Measurements from ENCODE around the gene MSX2.

MSX2 gene

GRCh38 chr5:174698156-174698555 lies 26.2 kb upstream of the MSX2 start:
- TF ChIP-seq CTCF (IDR thresholded peaks at IDR 0.05; ENCODE audit: control extremely low read depth, extremely low read depth, low read depth, missing control alignments), result no peak
- DNase-seq (ENCODE audit: extremely low spot score), result no peak
- ChIA-PET POLR2A (no interaction called here), CTCF (no interaction called here)

- no peak for DNase-seq (ENCODE audit: extremely low spot score)
- CTCF ChIA-PET, result no interaction called here
- POLR2A ChIA-PET, result no interaction called here
- TF ChIP-seq CTCF (IDR thresholded peaks at IDR 0.05; ENCODE audit: control extremely low read depth, extremely low read depth, low read depth, missing control alignments), result no peak
Measured at GRCh38 chr5:174699131-174699530, 25.3 kb upstream of the MSX2 start.

- no peak for DNase-seq (ENCODE audit: extremely low spot score)
- TF ChIP-seq CTCF (IDR thresholded peaks at IDR 0.05; ENCODE audit: control extremely low read depth, extremely low read depth, low read depth, missing control alignments), result no peak
- ChIA-PET CTCF (no interaction called here), POLR2A (no interaction called here)
Measured at GRCh38 chr5:174706997-174707572, 17.3 kb upstream of the MSX2 start.

GRCh38 chr5:174707671-174708070 lies 16.7 kb upstream of the MSX2 start:
- no peak for DNase-seq (ENCODE audit: extremely low spot score)
- no peak for TF ChIP-seq CTCF (IDR thresholded peaks at IDR 0.05; ENCODE audit: control extremely low read depth, extremely low read depth, low read depth, missing control alignments)
- POLR2A ChIA-PET, result no interaction called here
- CTCF ChIA-PET, result no interaction called here

GRCh38 chr5:174708476-174709207 lies 15.7 kb upstream of the MSX2 start:
- no peak for TF ChIP-seq CTCF (IDR thresholded peaks at IDR 0.05; ENCODE audit: control extremely low read depth, extremely low read depth, low read depth, missing control alignments)
- ChIA-PET POLR2A (no interaction called here), CTCF (no interaction called here)
- DNase-seq (ENCODE audit: extremely low spot score), result no peak

- CTCF ChIA-PET, result no interaction called here
- POLR2A ChIA-PET, result no interaction called here
- TF ChIP-seq CTCF (IDR thresholded peaks at IDR 0.05; ENCODE audit: control extremely low read depth, extremely low read depth, low read depth, missing control alignments), result no peak
- DNase-seq (ENCODE audit: extremely low spot score), result no peak
Measured at GRCh38 chr5:174714751-174715150, 9.6 kb upstream of the MSX2 start.
